Measurements from ENCODE around the gene DMRTB1. TPM values are rescaled to one million over a fixed set of nuclear protein-coding genes. Genes with fewer than 3 reads are reported as not detected.

DMRTB1 gene
- total RNA-seq, 1 experiment from 2014 or later: not detected

Other genes with a start within 250 kb of the DMRTB1 start
- 43.1 TPM for gene CZIB, start 238.8 kb upstream of the DMRTB1 start, total RNA-seq (2021; ENCODE audit: unreplicated experiment)
- gene MAGOH, start 220.9 kb upstream of the DMRTB1 start, total RNA-seq (2021; ENCODE audit: unreplicated experiment): 63.7 TPM
- gene LRP8, start 131.3 kb upstream of the DMRTB1 start, total RNA-seq (2021; ENCODE audit: unreplicated experiment): 56.3 TPM